Epidermal melanocyte (primary cell): ENCODE measurements around the gene SIX6.

Experiments used
- DNase-seq: peaks from one replicate; pipeline ENCODE4 v3.0.0; 2011; ENCODE audit warnings: low spot score; ENCODE audit not compliant: insufficient read length

The SIX6 gene

DNA sequence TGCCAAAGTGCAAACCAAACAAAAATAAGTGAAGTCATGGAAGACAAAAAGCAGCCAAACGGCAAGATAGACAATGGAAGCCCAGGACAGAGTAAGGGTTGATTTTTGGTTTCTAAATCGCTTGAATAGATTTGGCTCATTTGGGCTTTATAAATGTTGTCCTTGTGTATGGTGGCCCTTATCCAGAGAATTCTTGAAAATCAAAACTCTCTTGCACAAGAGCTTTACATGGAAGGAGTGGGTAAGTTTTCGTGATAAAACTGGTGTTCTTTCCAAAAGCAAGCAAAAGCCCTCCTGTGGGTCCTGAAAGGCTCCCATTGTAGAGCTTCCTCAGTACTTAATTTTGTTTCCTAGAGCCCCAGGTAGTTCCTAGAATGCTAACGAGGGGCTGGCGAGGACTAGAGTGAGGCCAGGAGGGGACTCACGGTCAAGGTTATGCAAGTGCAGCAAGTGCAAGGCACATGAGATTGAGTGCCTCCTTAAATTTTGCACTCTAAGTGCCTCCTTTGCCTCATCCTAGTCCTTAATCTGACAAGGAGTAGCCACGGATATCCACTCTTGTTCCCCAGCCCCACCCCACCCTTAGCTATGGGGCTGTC lies 4.1 kb downstream of the SIX6 start:
- DNase-seq: no peak

GRCh38 chr14:60514378-60514740 lies 5.4 kb downstream of the SIX6 start:
- no peak for DNase-seq

- DNase-seq: no peak
These were observed 6.0 kb downstream of the SIX6 start for GRCh38 chr14:60514741-60515491.

- DNase-seq: no peak
These were observed 6.8 kb downstream of the SIX6 start for GRCh38 chr14:60515511-60516289.

DNA sequence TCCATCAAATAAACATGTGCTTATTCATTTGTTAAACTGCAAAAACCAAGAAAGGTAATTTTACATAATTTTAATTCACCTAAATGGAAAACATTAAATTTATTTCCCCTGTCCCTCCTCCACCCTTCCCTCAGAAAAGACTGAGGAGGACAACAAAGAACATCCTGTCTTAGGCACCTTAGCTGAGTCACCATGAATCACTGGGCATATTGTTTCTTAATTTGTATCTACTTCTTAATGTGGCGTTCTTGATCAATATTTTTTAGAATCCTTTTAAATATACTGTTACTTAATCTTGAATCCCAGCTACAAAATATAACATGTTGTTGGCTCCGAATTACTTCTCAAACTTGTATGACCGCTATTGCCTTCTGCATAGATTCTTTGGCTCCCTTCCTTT lies 23.5 kb downstream of the SIX6 start:
- no peak for DNase-seq

DNA sequence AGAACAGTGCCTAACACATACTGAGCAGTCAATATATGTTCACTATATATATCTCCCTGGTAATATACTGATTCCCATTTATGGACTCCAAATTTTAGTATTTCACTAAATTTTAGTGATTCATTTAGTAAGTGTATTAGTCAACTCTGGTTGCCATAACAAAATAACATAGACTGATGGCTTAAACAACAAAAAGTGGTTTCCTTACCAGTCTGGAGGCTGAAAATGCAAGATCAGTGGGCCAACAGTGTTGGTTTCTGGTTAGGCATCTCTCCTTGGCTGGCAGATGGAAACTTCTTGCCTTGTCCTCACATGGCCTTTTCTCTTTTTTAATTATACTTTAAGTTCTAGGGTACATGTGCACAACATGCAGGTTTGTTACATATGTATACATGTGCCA lies 28.7 kb downstream of the SIX6 start:
- DNase-seq: no peak

- no peak for DNase-seq
These were observed 35.7 kb downstream of the SIX6 start for GRCh38 chr14:60544659-60545058.

GRCh38 chr14:60553808-60554207 lies 44.9 kb downstream of the SIX6 start:
- DNase-seq: no peak

DNA sequence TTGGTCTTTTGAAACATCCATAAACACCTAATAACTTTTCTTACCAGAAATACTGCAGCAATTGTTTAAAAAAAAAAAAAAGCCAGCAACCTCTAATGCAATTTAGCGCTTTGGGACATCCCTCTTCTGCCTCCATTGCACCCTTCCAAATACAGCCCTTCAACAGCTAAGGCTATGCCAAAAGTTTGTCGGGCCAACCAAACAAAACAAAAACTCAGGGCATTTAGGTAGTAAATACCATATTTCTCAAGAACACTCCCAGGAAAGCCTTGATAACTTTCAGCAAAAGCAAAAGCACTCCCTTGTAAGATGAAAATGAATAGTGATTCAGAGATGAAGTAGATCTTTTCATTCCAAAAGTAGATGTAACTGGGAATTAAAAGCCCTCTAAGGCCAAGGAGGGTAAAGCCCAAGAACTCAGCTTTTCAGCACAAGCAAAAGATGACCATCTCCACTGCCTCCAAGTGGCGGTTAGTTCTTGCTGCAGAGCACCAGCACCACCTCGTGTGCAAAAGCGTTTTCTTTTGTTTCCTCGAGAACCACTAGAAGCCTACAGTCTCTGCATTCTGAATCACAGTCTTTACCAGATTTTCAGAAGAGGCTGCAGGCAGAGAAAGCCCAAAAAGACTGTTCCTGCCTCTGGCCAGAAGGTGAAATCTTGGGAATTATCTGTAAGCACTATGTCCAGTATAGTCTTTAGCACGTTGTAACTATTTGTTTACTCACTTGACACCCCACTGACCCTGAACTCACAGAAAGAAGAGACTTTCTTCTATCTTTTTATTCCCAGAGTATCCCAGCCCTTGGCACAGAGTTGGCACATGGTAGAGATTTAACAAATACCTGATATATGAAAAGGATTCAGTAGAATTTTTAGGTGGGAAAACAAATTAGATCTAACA lies 53.1 kb downstream of the SIX6 start:
- peak; percentile 25 for DNase-seq
